C4-2B (cell line): ENCODE data around the gene MTUS2.

Source experiments
- ZFX ChIP-seq: fragments of 450-650 bp; IDR thresholded peaks from 2 replicates; pipeline ENCODE4 v1.6.1; 2017
- TF ChIP-seq, protein P1 (sequence below): fragments of 450-650 bp; conservative IDR thresholded peaks from 2 replicates; pipeline ENCODE4 v1.5.1; 2017; ENCODE audit warnings: mild to moderate bottlenecking

DNA sequence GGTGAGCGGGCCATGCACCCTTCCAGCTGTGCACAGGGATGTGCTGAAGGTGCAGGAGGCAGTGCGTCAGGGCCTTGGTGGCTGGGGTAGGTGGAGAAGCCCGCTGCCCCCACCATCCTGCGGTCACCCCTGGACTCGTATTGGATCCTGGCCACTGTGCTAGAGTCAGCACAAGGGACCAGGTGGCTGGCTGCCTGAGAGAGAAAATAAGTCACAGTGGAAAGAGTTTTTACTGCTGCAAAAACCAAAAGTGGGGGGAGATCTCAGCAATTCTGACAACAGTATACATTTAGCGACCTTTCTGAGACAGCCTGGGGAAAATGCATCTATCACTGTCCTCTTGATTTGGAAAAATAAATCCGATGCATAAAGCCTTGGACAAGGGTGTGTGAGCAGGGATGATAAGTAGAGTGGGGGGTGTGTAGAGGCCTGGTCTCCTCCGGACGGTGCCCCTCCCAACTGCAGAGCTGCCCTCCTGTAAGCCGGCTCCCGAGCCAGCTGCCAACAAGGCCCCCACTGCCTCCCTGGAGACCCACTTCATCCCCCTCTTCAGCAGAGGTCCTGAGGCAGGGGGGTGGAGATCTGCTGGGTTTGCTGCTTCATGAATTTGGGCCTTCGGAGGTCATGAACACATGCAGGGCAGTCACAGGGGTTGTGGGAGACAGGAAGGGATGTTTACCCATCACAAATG lies 691.1 kb downstream of the MTUS2 start:
- TF ChIP-seq, protein P1, sequence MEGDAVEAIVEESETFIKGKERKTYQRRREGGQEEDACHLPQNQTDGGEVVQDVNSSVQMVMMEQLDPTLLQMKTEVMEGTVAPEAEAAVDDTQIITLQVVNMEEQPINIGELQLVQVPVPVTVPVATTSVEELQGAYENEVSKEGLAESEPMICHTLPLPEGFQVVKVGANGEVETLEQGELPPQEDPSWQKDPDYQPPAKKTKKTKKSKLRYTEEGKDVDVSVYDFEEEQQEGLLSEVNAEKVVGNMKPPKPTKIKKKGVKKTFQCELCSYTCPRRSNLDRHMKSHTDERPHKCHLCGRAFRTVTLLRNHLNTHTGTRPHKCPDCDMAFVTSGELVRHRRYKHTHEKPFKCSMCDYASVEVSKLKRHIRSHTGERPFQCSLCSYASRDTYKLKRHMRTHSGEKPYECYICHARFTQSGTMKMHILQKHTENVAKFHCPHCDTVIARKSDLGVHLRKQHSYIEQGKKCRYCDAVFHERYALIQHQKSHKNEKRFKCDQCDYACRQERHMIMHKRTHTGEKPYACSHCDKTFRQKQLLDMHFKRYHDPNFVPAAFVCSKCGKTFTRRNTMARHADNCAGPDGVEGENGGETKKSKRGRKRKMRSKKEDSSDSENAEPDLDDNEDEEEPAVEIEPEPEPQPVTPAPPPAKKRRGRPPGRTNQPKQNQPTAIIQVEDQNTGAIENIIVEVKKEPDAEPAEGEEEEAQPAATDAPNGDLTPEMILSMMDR: no peak
- no peak for TF ChIP-seq ZFX
